ENCODE data around the gene GGA1.

Gene GGA1

GRCh38 chr22:37662039-37662438 lies 53.4 kb downstream of the GGA1 start:
- TF ChIP-seq CTCF (IDR thresholded peaks at IDR 0.05; ENCODE audit: low read depth, low read length, missing control alignments): no peak
- no peak for DNase-seq (ENCODE audit: low read depth)
- no peak overlapping the region for H3K4me3 ChIP-seq (ENCODE audit: low read depth, low read length)
- in situ Hi-C loops (cut with HindIII; ENCODE audit: low sequenced_read_pairs): no loop called here

GRCh38 chr22:37663521-37664140 lies 55.0 kb downstream of the GGA1 start:
- in situ Hi-C loops (cut with HindIII; ENCODE audit: low sequenced_read_pairs): no loop called here
- no peak overlapping the region for H3K4me3 ChIP-seq (ENCODE audit: low read depth, low read length)
- no peak for TF ChIP-seq CTCF (IDR thresholded peaks at IDR 0.05; ENCODE audit: low read depth, low read length, missing control alignments)
- no peak for DNase-seq (ENCODE audit: low read depth)

- TF ChIP-seq CTCF (IDR thresholded peaks at IDR 0.05; ENCODE audit: low read depth, low read length, missing control alignments): no peak
- in situ Hi-C loops (cut with HindIII; ENCODE audit: low sequenced_read_pairs): no loop called here
- DNase-seq (ENCODE audit: low read depth): no peak
- H3K4me3 ChIP-seq (ENCODE audit: low read depth, low read length): no peak overlapping the region
These were observed 55.8 kb downstream of the GGA1 start for GRCh38 chr22:37664249-37665101.

GRCh38 chr22:37665487-37665886 lies 56.9 kb downstream of the GGA1 start:
- no peak for TF ChIP-seq CTCF (IDR thresholded peaks at IDR 0.05; ENCODE audit: low read depth, low read length, missing control alignments)
- in situ Hi-C loops (cut with HindIII; ENCODE audit: low sequenced_read_pairs): no loop called here
- H3K4me3 ChIP-seq (ENCODE audit: low read depth, low read length): no peak overlapping the region
- DNase-seq (ENCODE audit: low read depth): no peak

GRCh38 chr22:37669586-37669985 lies 61.0 kb downstream of the GGA1 start:
- TF ChIP-seq CTCF (IDR thresholded peaks at IDR 0.05; ENCODE audit: low read depth, low read length, missing control alignments): no peak
- in situ Hi-C loops (cut with HindIII; ENCODE audit: low sequenced_read_pairs): no loop called here
- no peak overlapping the region for H3K4me3 ChIP-seq (ENCODE audit: low read depth, low read length)
- no peak for DNase-seq (ENCODE audit: low read depth)

- TF ChIP-seq CTCF (IDR thresholded peaks at IDR 0.05; ENCODE audit: low read depth, low read length, missing control alignments): no peak
- in situ Hi-C loops (cut with HindIII; ENCODE audit: low sequenced_read_pairs): no loop called here
- DNase-seq (ENCODE audit: low read depth): no peak
- H3K4me3 ChIP-seq (ENCODE audit: low read depth, low read length): no peak overlapping the region
These were observed 63.7 kb downstream of the GGA1 start for GRCh38 chr22:37672206-37672919.

Data from astrocyte of the cerebellum (primary cell).